Neural cell (in vitro differentiated cells): ENCODE results near the gene FBL. TPM values are rescaled to one million over a fixed set of nuclear protein-coding genes. Genes with fewer than 3 reads are reported as not detected.
A peak's percentile ranks its signal among the peaks of the same experiment; 100 is the strongest.

ENCODE experiments used
- H2AFZ ChIP-seq: fragments of 200-600, 300-800 bp; sonication (generic), shearing (Covaris generic); 2 replicates; pipeline ENCODE4 v1.6.0; 2014; ENCODE audit warnings: low read depth, mild to moderate bottlenecking, antibody characterized with exemption, low read length, moderate library complexity
- H3F3A ChIP-seq: fragments of 200-600 bp; shearing (Covaris generic); 2 replicates; pipeline ENCODE4 v1.6.1; 2016; ENCODE audit warnings: mild to moderate bottlenecking, moderate library complexity, mixed read lengths, antibody characterized with exemption, low read length; ENCODE audit not compliant: insufficient read depth, poor library complexity, severe bottlenecking
- H3K27ac ChIP-seq: fragments of 200-600, 300-800 bp; sonication (generic), shearing (Covaris generic); 2 replicates; pipeline ENCODE4 v1.5.1; 2014; ENCODE audit warnings: mild to moderate bottlenecking, low read length, moderate library complexity
- H3K27me3 ChIP-seq: fragments of 300-800, 200-600 bp; sonication (generic), shearing (Covaris generic); 2 replicates; pipeline ENCODE4 v1.6.0; 2014; ENCODE audit warnings: mild to moderate bottlenecking, low read depth, low read length, moderate library complexity; ENCODE audit not compliant: insufficient read depth
- H3K36me3 ChIP-seq: fragments of 300-800, 200-600 bp; sonication (generic), shearing (Covaris generic); 2 replicates; pipeline ENCODE4 v1.5.1; 2014; ENCODE audit warnings: mild to moderate bottlenecking, antibody characterized with exemption, low read length, moderate library complexity; ENCODE audit not compliant: insufficient read depth
- H3K4me2 ChIP-seq: fragments of 300-800, 200-600 bp; sonication (generic), shearing (Covaris generic); 2 replicates; pipeline ENCODE4 v1.6.0; 2014; ENCODE audit warnings: mild to moderate bottlenecking, low read length
- H3K4me3 ChIP-seq: fragments of 300-800, 200-600 bp; sonication (generic), shearing (Covaris generic); 2 replicates; pipeline ENCODE4 v1.5.1; 2014; ENCODE audit warnings: mild to moderate bottlenecking, low read length, moderate library complexity
- H3K79me2 ChIP-seq: fragments of 200-600 bp; shearing (Covaris generic); replicated peaks from 2 replicates; pipeline ENCODE4 v1.6.0; 2014; ENCODE audit warnings: mild to moderate bottlenecking, low read length, moderate library complexity; ENCODE audit not compliant: insufficient read depth
- H3K9ac ChIP-seq: fragments of 300-800, 200-600 bp; sonication (generic), shearing (Covaris generic); 2 replicates; pipeline ENCODE4 v1.6.1; 2016; ENCODE audit warnings: mild to moderate bottlenecking, low read length, mixed read lengths
- H3K9me2 ChIP-seq: fragments of 200-600 bp; shearing (Covaris generic); 2 replicates; pipeline ENCODE4 v1.6.1; 2016; ENCODE audit warnings: mild to moderate bottlenecking, low read length, mixed read lengths; ENCODE audit not compliant: insufficient read depth
- H3K9me3 ChIP-seq: fragments of 200-600, 300-800 bp; sonication (generic), shearing (Covaris generic); 2 replicates; pipeline ENCODE4 v1.6.1; 2016; ENCODE audit warnings: mild to moderate bottlenecking, mixed run types, low read length, moderate library complexity, mixed read lengths
- H4K20me1 ChIP-seq: fragments of 200-600 bp; shearing (Covaris generic); 2 replicates; pipeline ENCODE4 v1.6.1; 2016; ENCODE audit warnings: mild to moderate bottlenecking, mixed run types; ENCODE audit not compliant: insufficient read depth
- CTCF ChIP-seq: fragments of 450-650 bp; IDR thresholded peaks from 2 replicates; pipeline ENCODE4 v1.5.1; 2014; ENCODE audit warnings: antibody characterized with exemption, mild to moderate bottlenecking, moderate library complexity; ENCODE audit not compliant: poor library complexity, severe bottlenecking
- EP300 ChIP-seq: fragments of 450-650 bp; conservative IDR thresholded peaks from 2 replicates; pipeline ENCODE4 v1.6.1; 2014; ENCODE audit warnings: antibody characterized with exemption, mild to moderate bottlenecking, moderate library complexity; ENCODE audit not compliant: poor library complexity, severe bottlenecking
- EZH2 ChIP-seq: fragments of 200-600, 300-800 bp; shearing (Covaris generic), sonication (generic); IDR thresholded peaks from 2 replicates; pipeline ENCODE4 v1.6.1; 2014; ENCODE audit warnings: antibody characterized with exemption, low read length, borderline replicate concordance, mild to moderate bottlenecking; ENCODE audit not compliant: insufficient read depth, poor library complexity, severe bottlenecking
- MXI1 ChIP-seq: fragments of 450-650 bp; conservative IDR thresholded peaks from 2 replicates; pipeline ENCODE4 v1.6.1; 2014; ENCODE audit warnings: antibody characterized with exemption, mild to moderate bottlenecking; ENCODE audit not compliant: poor library complexity, severe bottlenecking
- POLR2AphosphoS5 ChIP-seq: IDR thresholded peaks from 2 replicates; pipeline ENCODE4 v1.6.1; 2012
- RAD21 ChIP-seq: fragments of 450-650 bp; conservative IDR thresholded peaks from 2 replicates; pipeline ENCODE4 v1.6.1; 2014; ENCODE audit warnings: antibody characterized with exemption, mild to moderate bottlenecking, moderate library complexity
- REST ChIP-seq: IDR thresholded peaks from 2 replicates; pipeline ENCODE4 v1.6.1; 2012; ENCODE audit warnings: borderline replicate concordance
- SMC3 ChIP-seq: fragments of 450-650 bp; conservative IDR thresholded peaks from 2 replicates; pipeline ENCODE4 v1.6.1; 2014; ENCODE audit warnings: antibody characterized with exemption, mild to moderate bottlenecking, moderate library complexity; ENCODE audit not compliant: poor library complexity
- TAF1 ChIP-seq: IDR thresholded peaks from 2 replicates; pipeline ENCODE4 v1.6.1; 2012; ENCODE audit warnings: low read depth
- polyA plus RNA-seq: library from polyadenylated mRNA; depleted of rRNA; stranded (reverse); fragments of >200 nt; gene quantifications from 2 replicates; pipeline ENCODE4 v1.2.3, GENCODE V29; 2014

Gene FBL
- polyA plus RNA-seq, 1 donor from 2014 or later: 84.7 TPM

- no peaks in the 10 kb centered on the region for H3K9me2 ChIP-seq
- H3K9me3 ChIP-seq: no peaks in the 10 kb centered on the region
- H3K4me3 ChIP-seq: peak overlapping the region; percentile 96
- no peaks in the 10 kb centered on the region for H3F3A ChIP-seq
- peak overlapping the region; percentile 100 for H3K9ac ChIP-seq
- no peaks in the 10 kb centered on the region for H3K27me3 ChIP-seq
- TF ChIP-seq MXI1 (no peak), TAF1 (no peak), POLR2AphosphoS5 (no peak), EZH2 (no peak), RAD21 (no peak)
- no peaks in the 10 kb centered on the region for H4K20me1 ChIP-seq
- peaks cover 28% of the 10 kb centered on the region for H3K79me2 ChIP-seq
- H3K36me3 ChIP-seq: peaks cover 14% of the 10 kb centered on the region
- no peak overlapping the region for H2AFZ ChIP-seq
- H3K4me2 ChIP-seq: peak overlapping the region; percentile 99
- H3K27ac ChIP-seq: peak overlapping the region; percentile 100
These were observed 13.7 kb downstream of the FBL start for GRCh38 chr19:39832341-39833083.

GRCh38 chr19:39831679-39832078 lies 14.5 kb downstream of the FBL start:
- Histone ChIP-seq H3K4me2 (no peak overlapping the region), H3K27me3 (no peaks in the 10 kb centered on the region), H3K9me3 (no peaks in the 10 kb centered on the region), H3K9me2 (no peaks in the 10 kb centered on the region), H3K27ac (peak overlapping the region; percentile 100), H2AFZ (no peak overlapping the region), H3K79me2 (peaks cover 28% of the 10 kb centered on the region), H3K4me3 (peak overlapping the region; percentile 96), H4K20me1 (no peaks in the 10 kb centered on the region), H3F3A (no peaks in the 10 kb centered on the region), H3K36me3 (peaks cover 14% of the 10 kb centered on the region), H3K9ac (no peak overlapping the region)
- TF ChIP-seq SMC3 (no peak), EZH2 (no peak), EP300 (no peak), RAD21 (no peak), REST (no peak), CTCF (no peak), MXI1 (no peak), TAF1 (no peak)
